ENCODE measurements around the gene TNFRSF1B.
"Not testable (repeated sequence)": the region's sequence is repeated elsewhere in the genome, so short reads cannot be mapped to it uniquely, and the experiment has no call there.

TNFRSF1B gene

DNA sequence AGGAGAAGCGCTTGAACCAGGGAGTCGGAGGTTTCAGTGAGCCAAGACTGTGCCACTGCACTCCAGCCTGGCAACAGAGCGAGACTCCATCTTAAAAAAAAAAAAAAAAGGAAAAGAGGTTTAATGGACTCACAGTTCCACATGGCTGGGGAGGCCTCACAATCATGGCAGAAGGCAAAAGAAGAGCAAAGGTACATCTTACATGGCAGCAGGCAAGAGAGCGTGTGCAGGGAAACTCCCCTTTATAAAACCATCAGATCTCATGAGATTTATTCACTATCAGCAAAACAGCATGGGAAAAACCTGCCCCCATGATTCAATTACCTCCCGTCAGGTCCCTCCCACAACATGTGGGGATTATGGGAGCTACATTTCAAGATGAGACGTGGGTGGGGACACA lies 57.3 kb downstream of the TNFRSF1B start:
- DNase-seq: not testable (repeated sequence)

GRCh38 chr1:12228979-12229378 lies 62.2 kb downstream of the TNFRSF1B start:
- no peak for DNase-seq

- no peak for DNase-seq
These were observed 62.6 kb downstream of the TNFRSF1B start for GRCh38 chr1:12229386-12229834.

- DNase-seq: peak; percentile 56 to 79
These were observed 63.2 kb downstream of the TNFRSF1B start, which contains the start of gene VPS13D for GRCh38 chr1:12229835-12230548. Gene VPS13D, plus strand, starts transcription at chr1:12230030. Its CDS starts 4,237 bp downstream, at chr1:12234267.

DNA sequence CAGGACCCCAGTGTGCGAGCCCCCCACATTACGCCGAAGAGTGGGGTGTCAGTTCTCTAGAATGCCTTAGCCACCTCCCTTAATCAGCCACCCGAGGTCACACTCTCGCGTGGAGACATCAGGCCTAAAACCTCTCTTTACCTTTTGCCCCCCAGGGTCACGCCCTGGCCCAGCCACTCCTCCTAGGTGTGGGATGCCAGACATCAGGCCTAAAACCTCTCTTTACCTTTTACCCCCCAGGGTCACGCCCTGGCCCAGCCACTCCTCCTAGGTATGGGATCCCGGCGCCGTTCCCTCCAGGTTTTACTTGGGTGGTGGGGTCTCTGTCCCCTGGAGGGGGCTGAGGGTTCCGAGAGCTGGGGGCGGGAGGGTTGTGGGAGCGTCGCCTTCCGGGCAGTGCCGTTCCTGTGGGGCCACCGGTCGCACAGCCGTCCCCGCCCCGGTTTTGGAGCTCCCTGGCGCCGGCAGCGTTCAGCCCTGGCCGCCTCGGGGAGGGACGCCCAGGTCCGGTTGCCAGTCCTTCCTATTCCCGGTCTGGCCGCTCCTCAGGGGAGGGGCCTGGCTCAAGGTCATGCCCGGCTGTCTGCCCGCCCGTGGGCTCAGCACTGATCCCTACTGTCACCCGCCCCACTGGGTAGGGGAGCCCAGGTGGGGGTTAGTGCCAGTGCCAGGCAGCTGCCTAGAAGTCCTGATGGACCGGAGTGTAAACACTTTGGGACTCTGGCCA lies 63.9 kb downstream of the TNFRSF1B start:
- no peak for DNase-seq

GRCh38 chr1:12231276-12231595 lies 64.4 kb downstream of the TNFRSF1B start:
- DNase-seq: no peak

GRCh38 chr1:12232221-12232620 lies 65.4 kb downstream of the TNFRSF1B start:
- DNase-seq: no peak

- peak in 1 of 2 experiments; percentile 11 for DNase-seq
These were observed 77.3 kb downstream of the TNFRSF1B start for GRCh38 chr1:12244078-12244477.

DNA sequence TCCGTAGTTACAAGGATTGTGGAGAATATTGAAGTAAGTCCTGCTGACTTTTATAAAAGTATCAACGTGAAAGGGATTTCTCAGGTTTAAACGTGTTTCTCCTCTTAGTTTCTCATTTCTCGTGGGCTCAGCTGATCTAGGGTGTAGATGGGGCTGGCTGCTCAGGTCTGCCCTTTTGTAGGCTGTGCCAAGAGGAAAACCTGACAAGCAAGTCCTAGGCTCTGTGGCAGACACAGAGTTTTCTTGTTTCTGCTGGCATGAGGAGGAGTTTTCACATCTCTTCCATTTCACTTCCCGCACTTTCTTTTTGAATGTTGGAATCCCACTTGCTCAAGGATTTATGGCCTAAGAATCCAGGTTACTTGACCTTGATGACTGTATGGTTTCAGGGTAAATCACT lies 77.8 kb downstream of the TNFRSF1B start:
- no peak for DNase-seq

DNA sequence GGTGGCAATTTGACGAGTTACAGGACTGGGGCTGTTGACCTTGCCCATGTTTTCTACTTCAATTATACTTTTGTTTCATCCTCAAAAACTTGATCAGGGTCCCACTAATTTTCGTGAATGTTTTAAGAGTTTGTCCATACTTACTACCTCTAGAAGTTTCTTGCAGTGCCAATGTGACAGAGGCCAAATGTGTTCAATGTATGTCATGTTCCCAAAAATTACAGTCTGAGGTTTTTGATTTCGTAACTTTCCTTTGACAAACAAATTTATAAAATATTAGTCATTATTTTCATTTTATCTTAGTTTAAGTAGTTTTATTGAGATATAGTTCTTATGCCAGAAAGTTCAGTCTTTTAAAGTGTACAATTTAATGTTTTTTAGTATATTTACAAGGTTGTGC lies 78.3 kb downstream of the TNFRSF1B start:
- no peak for DNase-seq

GRCh38 chr1:12245733-12246132 lies 78.9 kb downstream of the TNFRSF1B start:
- DNase-seq: no peak

- DNase-seq: no peak
These were observed 79.8 kb downstream of the TNFRSF1B start for GRCh38 chr1:12246584-12246983.

DNA sequence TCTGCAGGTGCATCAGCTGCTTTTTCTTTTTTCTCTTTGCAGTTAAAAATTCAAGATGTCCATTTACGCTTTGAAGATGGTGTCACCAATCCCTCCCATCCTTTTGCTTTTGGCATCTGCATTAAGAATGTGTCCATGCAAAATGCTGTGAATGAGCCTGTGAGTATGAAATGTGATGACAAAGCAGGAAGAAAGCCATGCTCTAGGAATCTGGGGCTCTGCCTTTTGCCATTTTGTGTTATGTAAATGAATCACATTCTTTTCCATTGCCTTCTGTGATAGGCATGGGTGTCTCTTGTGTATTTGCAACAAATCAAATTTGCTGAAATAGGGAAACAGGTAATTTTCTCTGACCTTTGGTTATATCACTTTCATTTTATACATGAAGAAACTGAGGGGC lies 82.4 kb downstream of the TNFRSF1B start:
- DNase-seq: no peak

DNA sequence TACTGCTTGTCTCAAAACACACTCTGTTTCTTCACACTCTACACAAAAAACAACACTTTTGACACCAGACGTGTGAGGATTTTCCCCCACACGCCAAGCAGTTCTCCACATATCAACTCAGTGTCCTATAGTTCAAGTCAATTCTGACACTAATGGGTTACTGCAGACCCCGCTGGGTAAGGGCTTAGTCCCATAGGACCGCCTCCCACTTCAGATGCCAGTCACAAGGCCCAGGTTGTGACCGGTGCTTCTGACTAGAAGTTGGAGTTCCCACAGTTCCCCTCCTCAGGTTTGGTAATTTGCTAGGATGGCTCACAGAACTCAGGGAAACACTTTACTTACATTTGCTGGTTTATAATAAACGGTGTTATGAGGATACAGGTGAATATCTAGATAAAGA lies 83.0 kb downstream of the TNFRSF1B start:
- DNase-seq: no peak

DNA sequence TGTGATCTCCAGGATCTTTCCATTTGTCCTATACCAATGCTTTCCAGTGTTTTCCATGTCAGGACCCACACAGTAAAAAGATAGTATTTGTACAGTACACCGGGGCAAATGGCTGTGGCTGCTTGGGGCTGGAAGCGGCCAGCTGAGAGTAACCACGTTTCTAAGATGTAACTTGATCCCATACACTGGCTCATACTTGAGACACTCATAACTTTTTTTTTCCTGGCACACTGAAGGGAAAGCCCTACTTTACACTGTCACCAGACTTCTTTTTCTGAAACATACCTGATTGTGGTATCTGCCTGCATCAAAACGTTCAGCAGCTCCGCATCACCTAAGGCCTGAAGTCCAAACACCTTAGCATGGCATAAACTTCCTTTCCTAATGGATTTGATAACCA lies 84.7 kb downstream of the TNFRSF1B start:
- DNase-seq: no peak

- no peak for DNase-seq
These were observed 89.1 kb downstream of the TNFRSF1B start for GRCh38 chr1:12255913-12256312.

DNA sequence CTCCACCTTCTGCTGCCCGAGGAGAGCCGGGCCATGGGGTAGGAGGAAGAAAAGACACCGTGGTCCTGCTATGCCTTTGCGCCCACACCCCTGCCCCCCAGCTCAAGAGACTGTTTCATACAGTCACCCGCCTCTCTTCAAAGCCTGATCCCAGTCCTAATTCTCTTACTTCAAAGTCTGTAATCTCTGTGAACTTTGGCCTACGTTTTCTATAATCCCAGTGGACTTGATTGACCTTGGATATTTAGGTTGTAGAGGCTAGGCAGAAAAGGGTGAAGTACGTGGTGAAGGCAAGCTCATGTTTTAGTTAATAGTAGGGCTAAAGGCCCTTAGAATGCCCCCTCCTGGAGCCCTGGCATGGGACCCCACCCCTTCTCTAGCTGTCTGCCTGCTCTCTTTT lies 91.5 kb downstream of the TNFRSF1B start:
- DNase-seq: no peak

All from NCI-H1930 (cell line).